ENCODE measurements around the gene EMC8. TPM values are rescaled to one million over a fixed set of nuclear protein-coding genes. Genes with fewer than 3 reads are reported as not detected.
A peak's percentile ranks its signal among the peaks of the same experiment; 100 is the strongest.

The EMC8 gene
- total RNA-seq, 4 donors from 2014 or later = 23.4 to 32.5 (median 26.8) TPM

- H3K9me3 ChIP-seq = no peaks in the 10 kb centered on the region
- peaks cover 3% of the 10 kb centered on the region for H3K27me3 ChIP-seq
- 60 to 83% methylated on average over 9 to 15 of the region's 24 CpGs for WGBS, 2 donors (ENCODE audit: low coverage in 1 of 2)
- ATAC-seq = peak; percentile 32
- H3K4me3 ChIP-seq = no peak overlapping the region
- H3K4me1 ChIP-seq = peaks cover 0 to 22% (median 0%) of the 10 kb centered on the region in 3 donors
- H3K27ac ChIP-seq = no peak overlapping the region
- TF ChIP-seq POLR2A (IDR thresholded peaks at IDR 0.05) (no peak), EP300 (IDR thresholded peaks at IDR 0.05) (no peak), POLR2AphosphoS5 (IDR thresholded peaks at IDR 0.05) (no peak), CTCF (IDR thresholded peaks at IDR 0.05) (no peak)
- no peaks in the 10 kb centered on the region for H3K36me3 ChIP-seq
Observed at GRCh38 chr16:85829751-85830445, 30.6 kb upstream of the EMC8 start.

GRCh38 chr16:85829171-85829719, 29.9 kb upstream of the EMC8 start:
- Histone ChIP-seq H3K36me3 (no peaks in the 10 kb centered on the region), H3K27ac (no peak overlapping the region), H3K4me1 (peaks cover 0 to 22% (median 0%) of the 10 kb centered on the region in 3 donors), H3K9me3 (no peaks in the 10 kb centered on the region), H3K27me3 (no peaks in the 10 kb centered on the region), H3K4me3 (no peak overlapping the region)
- TF ChIP-seq POLR2AphosphoS5 (IDR thresholded peaks at IDR 0.05) (no peak), EP300 (IDR thresholded peaks at IDR 0.05) (no peak), POLR2A (IDR thresholded peaks at IDR 0.05) (no peak), CTCF (IDR thresholded peaks at IDR 0.05) (no peak)
- WGBS, 2 donors (ENCODE audit: low coverage in 1 of 2) = 17 to 80% methylated on average over 1 to 2 of the region's 15 CpGs
- peak; percentile 13 for ATAC-seq

DNA sequence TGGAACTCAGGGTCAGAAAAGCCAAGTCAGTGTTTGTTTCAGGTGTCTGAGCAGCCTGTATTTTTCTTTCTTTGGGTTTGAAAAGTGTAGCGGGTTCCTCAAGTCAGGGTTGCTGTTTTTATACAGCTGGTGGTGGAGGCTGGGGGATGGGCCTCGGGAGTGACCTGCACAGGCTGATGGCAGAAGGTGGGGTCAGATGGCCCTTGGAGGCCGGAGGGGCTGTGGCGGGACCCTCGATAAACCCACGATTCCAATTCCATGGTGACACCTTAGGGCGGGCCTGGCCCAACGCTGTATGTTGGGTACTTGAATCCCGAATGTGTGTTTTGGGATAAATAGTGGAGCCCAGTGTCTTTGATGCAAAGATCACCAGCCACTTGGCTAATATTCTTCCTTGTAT, 28.8 kb upstream of the EMC8 start:
- H3K27me3 ChIP-seq = no peaks in the 10 kb centered on the region
- H3K4me1 ChIP-seq = peaks cover 0 to 16% (median 0%) of the 10 kb centered on the region in 3 donors
- H3K4me3 ChIP-seq = no peak overlapping the region
- H3K27ac ChIP-seq = peak overlapping the region in 1 of 4 donors; percentile 48
- 50 to 66% methylated on average over 5 to 8 of the region's 9 CpGs for WGBS, 2 donors (ENCODE audit: low coverage in 1 of 2)
- H3K36me3 ChIP-seq = no peaks in the 10 kb centered on the region
- ATAC-seq = no peak
- TF ChIP-seq POLR2AphosphoS5 (IDR thresholded peaks at IDR 0.05) (no peak), POLR2A (IDR thresholded peaks at IDR 0.05) (no peak), EP300 (IDR thresholded peaks at IDR 0.05) (no peak), CTCF (IDR thresholded peaks at IDR 0.05) (no peak)
- H3K9me3 ChIP-seq = no peaks in the 10 kb centered on the region

DNA sequence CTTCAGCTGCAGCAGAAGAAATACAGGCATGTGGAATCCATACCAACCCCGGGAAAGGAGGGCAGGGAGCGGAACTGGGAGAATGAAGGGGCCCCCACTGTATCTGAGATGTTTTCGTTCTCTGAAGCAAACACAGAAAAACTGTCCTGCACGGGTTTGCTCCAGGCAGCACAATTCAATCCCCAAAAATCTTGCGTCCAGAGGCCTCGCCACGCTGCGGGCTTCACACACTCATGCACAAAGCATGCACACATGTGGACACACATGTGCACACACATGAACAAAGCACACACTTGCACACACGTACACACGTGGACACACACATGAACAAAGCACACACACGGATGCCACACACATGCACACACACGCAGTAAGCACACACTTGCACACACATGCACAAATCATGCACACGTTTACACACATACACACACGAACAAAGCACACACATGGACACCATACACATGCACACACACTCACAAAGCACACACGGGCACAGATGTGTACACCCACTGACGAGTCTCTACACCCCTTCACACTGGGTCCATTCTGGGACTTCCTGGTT, 27.4 kb upstream of the EMC8 start:
- Histone ChIP-seq H3K9me3 (no peaks in the 10 kb centered on the region), H3K4me1 (peaks cover 0 to 14% (median 0%) of the 10 kb centered on the region in 3 donors), H3K27me3 (no peaks in the 10 kb centered on the region), H3K36me3 (no peaks in the 10 kb centered on the region), H3K27ac (no peak overlapping the region), H3K4me3 (no peak overlapping the region)
- 70 to 87% methylated on average over 7 to 16 of the region's 16 CpGs for WGBS, 2 donors (ENCODE audit: low coverage in 1 of 2)
- TF ChIP-seq CTCF (IDR thresholded peaks at IDR 0.05) (no peak), POLR2AphosphoS5 (IDR thresholded peaks at IDR 0.05) (no peak), POLR2A (IDR thresholded peaks at IDR 0.05) (no peak), EP300 (IDR thresholded peaks at IDR 0.05) (no peak)
- ATAC-seq = no peak

Measured in gastroesophageal sphincter (tissue), 4 donors.